Stimulated activated CD4-positive, alpha-beta T cell treated with anti-CD3 and anti-CD28 coated beads, Interleukin-12 subunit alpha, Interleukin-12 subunit beta, amount 100 ng/mL, for 48 hours (primary cell): ENCODE measurements around the gene KRT80.
A peak's percentile ranks its signal among the peaks of the same experiment; 100 is the strongest.
"Not testable (repeated sequence)": the region's sequence is repeated elsewhere in the genome, so short reads cannot be mapped to it uniquely, and the experiment has no call there.

Experiments used
- DNase-seq, 3 donors: peaks; one replicate each; pipeline ENCODE4 v3.0.0-alpha.2; 2020; ENCODE audit warnings: low read depth in 2 of 3, low spot score in 1 of 3

Gene KRT80

GRCh38 chr12:52191841-52192791 lies at the start of gene KRT80:
Gene KRT80, minus strand, starts transcription at chr12:52192014. Its CDS starts 112 bp downstream, at chr12:52191902.
- DNase-seq, result peak in 2 of 3 donors; percentile 6 to 36

DNA sequence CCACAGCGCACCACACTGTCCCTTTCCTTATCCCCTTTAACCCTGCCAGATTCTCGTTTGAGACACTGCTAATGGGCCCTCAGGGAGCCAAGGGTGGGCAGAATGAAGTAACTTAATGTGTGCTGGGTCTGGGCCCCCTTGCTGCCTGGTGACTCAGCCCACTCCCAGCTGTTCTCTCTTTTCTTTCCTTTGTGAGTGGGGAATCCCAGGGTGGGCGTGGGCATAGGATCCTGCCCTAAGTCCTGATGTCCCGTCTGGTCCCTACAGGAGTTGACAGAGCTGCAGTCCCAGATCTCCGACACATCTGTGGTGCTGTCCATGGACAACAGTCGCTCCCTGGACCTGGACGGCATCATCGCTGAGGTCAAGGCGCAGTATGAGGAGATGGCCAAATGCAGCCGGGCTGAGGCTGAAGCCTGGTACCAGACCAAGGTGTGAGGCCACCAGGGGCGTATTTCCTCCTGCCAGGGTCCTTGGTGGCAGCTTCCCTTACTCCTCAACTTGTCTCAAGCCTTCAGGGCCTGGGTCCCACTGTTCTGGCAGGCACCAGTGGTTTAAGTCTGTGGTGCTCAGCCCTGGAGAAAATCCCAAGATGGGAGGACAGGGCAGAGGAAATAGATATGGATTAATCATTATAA lies 49.5 kb upstream of the KRT80 start:
- no peak for DNase-seq

GRCh38 chr12:52240247-52240646 lies 48.4 kb upstream of the KRT80 start:
- DNase-seq, result not testable (repeated sequence)

GRCh38 chr12:52239767-52240166 lies 48.0 kb upstream of the KRT80 start:
- no peak for DNase-seq

- DNase-seq, result no peak
These were observed 47.3 kb upstream of the KRT80 start for GRCh38 chr12:52238916-52239646.

DNA sequence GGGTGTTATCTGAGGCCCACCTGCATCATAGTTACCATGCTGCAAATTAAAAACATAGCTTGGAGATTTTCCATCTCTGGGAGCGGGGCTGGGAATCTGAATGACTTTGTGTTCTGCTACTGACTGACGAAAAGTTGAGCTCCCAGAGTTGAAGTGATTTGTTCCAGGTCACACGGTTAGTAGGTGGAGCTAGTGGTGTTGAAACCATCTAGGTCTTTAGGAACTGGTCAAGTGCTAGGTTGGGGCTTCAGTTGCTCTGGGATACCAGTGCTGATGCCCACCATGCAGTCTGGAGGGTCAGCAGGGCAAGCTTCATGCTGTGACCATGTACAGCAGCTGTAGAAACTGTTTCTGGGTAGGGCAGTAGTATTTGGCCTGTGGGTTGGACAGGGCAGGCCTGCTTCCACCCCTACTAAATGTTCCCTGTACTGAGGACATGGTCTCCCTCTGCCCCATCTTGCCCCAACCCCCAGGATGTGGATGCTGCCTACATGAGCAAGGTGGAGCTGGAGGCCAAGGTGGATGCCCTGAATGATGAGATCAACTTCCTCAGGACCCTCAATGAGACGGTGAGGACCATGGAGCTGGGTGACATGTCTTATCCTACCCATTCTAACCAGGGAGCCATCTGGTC lies 46.5 kb upstream of the KRT80 start:
- DNase-seq, result no peak

DNA sequence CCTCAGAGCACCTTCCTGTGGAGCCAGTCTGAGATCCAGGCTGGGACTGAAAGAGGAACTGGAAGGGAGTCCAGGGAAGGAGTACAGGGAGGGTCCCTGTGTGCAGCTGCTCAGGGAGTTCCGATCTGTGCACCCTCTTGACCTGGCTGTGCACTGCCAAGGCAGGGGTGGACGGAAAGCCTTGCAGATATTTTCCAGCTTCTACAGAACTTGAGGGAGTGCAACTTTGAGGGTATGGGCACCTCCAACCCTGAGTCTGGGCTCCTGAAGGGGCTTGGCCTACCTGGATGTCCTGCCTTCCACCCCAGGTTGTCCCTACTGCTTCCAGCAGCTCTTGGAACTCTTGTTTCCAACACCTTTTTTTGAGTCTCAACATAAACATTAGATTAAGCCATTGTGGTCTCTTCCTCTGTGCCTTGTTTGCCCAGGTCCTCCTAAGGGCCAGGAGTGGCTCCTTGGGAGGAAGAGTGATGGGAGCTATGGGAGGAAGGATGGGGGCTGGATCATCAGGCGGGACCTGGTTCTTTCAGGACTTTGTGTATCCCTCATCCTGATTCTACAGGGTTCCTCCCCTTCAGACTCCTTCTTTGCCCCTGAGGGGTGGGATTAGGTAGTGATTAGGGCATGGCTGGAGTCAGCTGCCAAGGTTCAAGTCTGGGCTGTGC lies 44.7 kb upstream of the KRT80 start:
- no peak for DNase-seq

GRCh38 chr12:52235822-52236361 lies 44.1 kb upstream of the KRT80 start:
- no peak for DNase-seq

DNA sequence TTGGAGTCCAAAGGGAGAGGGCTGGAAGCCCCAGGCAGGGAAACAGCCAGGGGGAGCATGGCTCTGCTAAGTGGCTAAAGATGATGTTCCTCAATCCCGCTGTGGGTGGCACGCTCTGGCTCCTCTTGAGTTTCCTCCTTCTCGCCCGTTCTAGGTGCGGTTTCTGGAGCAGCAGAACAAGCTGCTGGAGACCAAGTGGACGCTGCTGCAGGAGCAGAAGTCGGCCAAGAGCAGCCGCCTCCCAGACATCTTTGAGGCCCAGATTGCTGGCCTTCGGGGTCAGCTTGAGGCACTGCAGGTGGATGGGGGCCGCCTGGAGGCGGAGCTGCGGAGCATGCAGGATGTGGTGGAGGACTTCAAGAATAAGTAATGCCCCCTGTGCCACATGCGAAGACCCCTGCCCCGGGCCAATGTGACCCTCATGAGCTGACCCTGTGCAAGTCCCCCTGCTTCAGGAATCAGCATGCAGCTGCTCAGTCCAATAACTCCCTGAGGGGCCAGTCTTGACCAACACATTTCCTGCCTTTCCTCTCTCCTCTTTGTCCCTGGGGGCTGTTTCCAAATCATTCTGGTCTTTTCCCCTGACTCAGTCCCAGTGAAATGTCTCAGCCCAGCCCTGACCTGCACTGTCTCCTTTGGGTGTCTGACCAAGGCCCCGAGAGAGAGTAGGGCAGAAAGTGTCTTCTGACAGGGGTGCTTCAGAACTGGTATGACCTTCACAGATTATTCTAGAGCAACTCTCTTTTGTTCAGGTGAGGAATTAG lies 43.4 kb upstream of the KRT80 start:
- DNase-seq, result no peak

- no peak for DNase-seq
These were observed 42.5 kb upstream of the KRT80 start for GRCh38 chr12:52234223-52234810.

DNA sequence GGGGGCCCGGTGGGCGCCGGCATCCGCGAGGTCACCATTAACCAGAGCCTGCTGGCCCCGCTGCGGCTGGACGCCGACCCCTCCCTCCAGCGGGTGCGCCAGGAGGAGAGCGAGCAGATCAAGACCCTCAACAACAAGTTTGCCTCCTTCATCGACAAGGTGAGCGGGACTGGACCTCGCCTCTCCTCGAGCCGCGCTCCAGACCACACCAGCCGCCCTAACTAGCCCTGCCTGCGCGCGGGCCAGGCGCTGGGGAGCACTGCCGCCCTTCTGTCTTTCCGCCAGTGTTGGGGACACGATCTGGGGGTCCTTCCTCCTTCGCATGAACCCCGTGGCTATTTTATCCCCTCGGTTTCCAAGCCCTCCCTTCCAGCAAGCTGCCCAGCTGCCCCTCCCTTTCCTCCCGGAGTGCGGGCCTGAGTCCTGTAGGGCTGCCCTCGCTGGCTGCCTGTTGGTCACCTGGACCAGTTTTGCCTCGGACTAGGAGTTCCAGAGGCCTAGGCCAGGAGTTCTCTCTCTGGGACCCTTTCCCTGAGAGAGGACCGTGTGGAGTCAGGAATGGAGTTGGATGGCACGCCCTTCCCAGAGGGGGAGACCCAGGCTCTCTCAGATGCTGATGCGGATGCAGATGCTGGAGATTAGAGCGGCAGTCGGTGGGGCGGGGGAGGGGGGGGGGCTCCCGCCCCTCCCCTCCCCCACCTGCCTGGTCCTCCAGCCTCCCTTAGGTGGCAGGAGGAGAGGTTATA lies 41.8 kb upstream of the KRT80 start:
- no peak for DNase-seq

DNA sequence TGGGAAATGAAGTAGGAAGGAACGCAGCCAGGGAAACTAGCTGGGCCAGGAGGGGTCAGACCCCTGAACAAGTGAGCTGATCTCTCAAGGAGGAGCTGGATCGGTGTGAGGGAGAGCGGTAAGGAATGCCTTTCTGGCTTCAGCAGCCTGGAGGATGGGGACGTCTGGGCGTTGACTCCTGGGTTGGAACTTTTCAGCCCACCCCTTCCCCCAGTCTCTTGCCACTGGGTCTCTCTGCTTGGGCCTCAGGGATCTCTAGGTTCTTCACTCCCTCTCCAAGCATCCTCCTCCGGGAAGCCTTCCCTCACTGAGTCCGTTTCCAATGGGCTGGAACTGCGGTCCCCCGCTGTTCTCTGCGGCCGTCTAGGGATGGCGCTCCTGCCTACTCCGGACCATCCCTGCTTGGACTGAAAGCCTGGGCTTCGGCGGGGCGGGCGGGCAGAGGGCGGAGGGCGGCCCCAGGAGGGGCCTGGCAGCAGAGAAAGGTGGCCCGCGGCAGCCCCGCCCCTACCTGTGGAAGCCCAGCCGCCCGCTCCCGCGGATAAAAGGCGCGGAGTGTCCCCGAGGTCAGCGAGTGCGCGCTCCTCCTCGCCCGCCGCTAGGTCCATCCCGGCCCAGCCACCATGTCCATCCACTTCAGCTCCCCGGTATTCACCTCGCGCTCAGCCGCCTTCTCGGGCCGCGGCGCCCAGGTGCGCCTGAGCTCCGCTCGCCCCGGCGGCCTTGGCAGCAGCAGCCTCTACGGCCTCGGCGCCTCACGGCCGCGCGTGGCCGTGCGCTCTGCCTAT lies 41.1 kb upstream of the KRT80 start, which contains the start of gene KRT7:
KRT7 (plus strand) TSS at position 570 of the 788 bp plus-strand sequence; CDS start at position 624, 54 bp downstream.
- no peak for DNase-seq

DNA sequence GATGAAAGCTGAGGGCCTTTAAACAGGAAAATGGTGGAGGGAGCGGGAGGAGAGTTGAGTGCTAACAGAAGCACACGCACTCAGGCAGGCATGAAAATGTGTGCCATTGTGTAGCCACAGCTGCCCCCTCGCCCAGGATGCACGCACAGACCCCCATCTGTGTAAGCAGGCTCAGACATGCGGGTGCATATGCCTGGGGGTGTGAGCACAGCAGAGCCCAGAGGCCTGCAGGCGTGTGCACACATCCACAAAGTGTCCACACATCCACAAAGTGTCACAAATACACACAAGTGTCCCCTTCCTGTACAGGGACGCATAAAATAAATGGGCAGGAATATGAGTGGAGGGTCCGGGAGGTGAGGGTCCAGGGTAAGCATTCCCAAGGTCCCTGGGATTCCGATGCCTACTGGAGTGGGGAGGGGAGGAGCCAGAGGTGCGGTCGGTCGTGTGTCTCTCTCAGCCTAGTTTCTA lies 40.4 kb upstream of the KRT80 start:
- DNase-seq, result no peak

- no peak for DNase-seq
These were observed 39.7 kb upstream of the KRT80 start for GRCh38 chr12:52231305-52232202.

DNA sequence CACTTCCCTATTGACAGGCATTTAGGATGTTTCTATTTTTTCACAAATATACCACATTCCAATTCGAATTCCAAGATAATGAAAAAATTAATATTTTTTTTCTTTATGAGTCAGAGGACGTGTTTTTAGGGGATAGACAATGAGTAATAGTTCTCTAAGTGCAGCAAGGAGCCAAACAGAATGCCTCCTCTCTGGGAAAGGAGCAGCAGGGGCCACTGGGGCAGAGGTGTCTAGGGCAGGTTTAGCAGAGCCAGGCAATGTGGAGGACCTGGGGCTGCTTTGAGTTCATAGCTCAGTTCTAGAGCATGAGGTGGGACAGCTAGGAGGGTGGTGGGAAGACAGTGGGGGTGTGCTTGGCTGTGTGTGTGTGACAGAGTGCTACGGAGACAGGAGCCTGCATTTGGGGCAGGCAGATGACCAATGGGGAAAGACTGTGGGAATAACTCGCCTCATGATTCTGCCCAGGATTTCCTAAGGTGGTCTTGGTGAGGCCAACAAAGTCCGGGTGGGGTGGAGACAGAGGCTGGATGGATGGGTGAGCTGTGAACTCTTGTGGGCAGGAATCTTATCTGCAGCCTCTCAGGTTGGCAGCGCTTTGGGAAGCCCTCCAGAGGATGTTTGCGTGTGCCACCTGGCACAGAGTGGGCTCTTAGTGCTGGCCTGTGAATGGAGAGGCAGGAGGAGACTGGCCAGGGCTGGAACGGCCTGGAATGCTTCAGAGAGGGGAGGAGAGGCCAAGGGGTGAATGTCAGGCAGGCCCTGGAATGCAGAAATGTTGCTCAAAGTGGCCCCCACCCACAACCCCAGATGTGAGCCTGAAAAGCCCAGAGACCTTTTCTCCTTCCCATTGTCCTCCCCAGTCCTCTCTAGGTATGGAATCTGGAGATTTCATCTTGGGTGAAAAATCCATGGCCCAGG lies 38.8 kb upstream of the KRT80 start:
- DNase-seq, result no peak
